GM21825 (cell line): ENCODE results near the gene PRMT5.

Experiments
- ATAC-seq: cut with Tn5 transposase; IDR thresholded peaks from one replicate; pipeline ENCODE4 v1.9.1; 2021; ENCODE audit warnings: mild to moderate bottlenecking, moderate library complexity; ENCODE audit not compliant: unreplicated experiment

PRMT5 gene

GRCh38 chr14:22898302-22899090 lies 30.7 kb downstream of the PRMT5 start:
- ATAC-seq: no peak

- no peak for ATAC-seq
Observed at GRCh38 chr14:22897357-22897756, 31.8 kb downstream of the PRMT5 start.

- no peak for ATAC-seq
Observed at GRCh38 chr14:22896760-22897159, 32.4 kb downstream of the PRMT5 start.

- ATAC-seq: no peak
Observed at GRCh38 chr14:22896356-22896755, 32.8 kb downstream of the PRMT5 start.

- no peak for ATAC-seq
Observed at GRCh38 chr14:22895402-22895801, 33.8 kb downstream of the PRMT5 start.

- ATAC-seq: no peak
Observed at GRCh38 chr14:22893706-22894105, 35.5 kb downstream of the PRMT5 start.

- ATAC-seq: no peak
Observed at GRCh38 chr14:22892488-22892887, 36.7 kb downstream of the PRMT5 start.

GRCh38 chr14:22890416-22890815 lies 38.8 kb downstream of the PRMT5 start:
- no peak for ATAC-seq

GRCh38 chr14:22888662-22889061 lies 40.5 kb downstream of the PRMT5 start:
- ATAC-seq: no peak

- ATAC-seq: peak; percentile 38
Observed at GRCh38 chr14:22887990-22888378, 41.2 kb downstream of the PRMT5 start.

GRCh38 chr14:22887260-22887989 lies 41.8 kb downstream of the PRMT5 start:
- ATAC-seq: peak; percentile 38

- ATAC-seq: peak; percentile 42
Observed at GRCh38 chr14:22886500-22887259, 42.5 kb downstream of the PRMT5 start.

- no peak for ATAC-seq
Observed at GRCh38 chr14:22885975-22886374, 43.2 kb downstream of the PRMT5 start.

- ATAC-seq: no peak
Observed at GRCh38 chr14:22884738-22885523, 44.2 kb downstream of the PRMT5 start.

GRCh38 chr14:22884076-22884737 lies 45.0 kb downstream of the PRMT5 start:
- ATAC-seq: no peak

- ATAC-seq: no peak
Observed at GRCh38 chr14:22883173-22883976, 45.8 kb downstream of the PRMT5 start, which contains the start of gene REM2. REM2 (plus strand) TSS chr14:22883222; CDS start chr14:22883288, 66 bp downstream.

GRCh38 chr14:22882529-22883172 lies 46.5 kb downstream of the PRMT5 start:
- ATAC-seq: no peak

GRCh38 chr14:22882064-22882463 lies 47.1 kb downstream of the PRMT5 start:
- no peak for ATAC-seq
